ENCODE results near the gene SYNGAP1. TPM values are rescaled to one million over a fixed set of nuclear protein-coding genes. Genes with fewer than 3 reads are reported as not detected.
A peak's percentile ranks its signal among the peaks of the same experiment; 100 is the strongest.

SYNGAP1 gene
- total and polyA plus RNA-seq, 2 experiments from 2014 or later, result 13.9 to 45.0 TPM

DNA sequence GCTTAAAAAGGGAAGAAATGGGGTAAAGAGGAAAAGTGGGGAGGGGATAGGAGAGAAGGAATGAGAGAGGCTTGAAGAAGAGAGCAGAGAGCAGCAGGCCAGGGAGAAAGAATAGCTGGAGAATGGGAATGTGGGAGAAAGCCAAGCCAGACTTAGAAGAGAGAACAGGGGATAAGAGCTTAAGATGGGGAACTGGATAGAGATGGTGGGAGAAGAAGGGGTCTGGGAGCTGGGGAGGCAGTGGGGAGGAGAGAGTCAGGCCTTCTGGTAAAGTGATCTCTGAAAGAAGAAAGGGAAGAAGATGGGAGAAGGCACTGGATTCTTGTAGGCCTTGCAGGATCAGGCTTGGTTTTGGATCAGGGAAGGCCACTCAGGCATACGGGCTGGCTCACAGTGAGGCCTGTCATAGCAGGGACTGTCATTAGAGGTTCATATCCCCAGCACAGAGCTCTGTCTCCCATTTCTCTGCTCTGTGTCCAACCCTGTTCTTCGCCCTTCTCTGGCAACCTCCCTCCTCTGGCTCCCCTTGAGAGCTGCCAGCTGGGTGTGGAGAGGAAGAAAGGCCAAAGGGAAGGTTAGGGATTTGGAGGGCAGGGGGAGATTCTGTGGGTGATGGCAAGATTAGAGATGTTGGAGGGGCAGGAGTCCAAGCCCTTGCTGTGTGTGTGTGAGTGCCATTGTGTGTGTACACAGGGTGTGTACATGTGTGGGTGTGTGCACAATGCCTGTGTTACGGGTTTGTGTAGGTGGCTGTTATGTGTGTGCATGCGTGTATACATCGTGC lies 9.3 kb downstream of the SYNGAP1 start:
- Mint-ChIP-seq H3K27me3 (ENCODE audit: insufficient read depth, low read depth, poor library complexity) (peaks cover 30% of the 10 kb centered on the region), H3K9me3 (no peaks in the 10 kb centered on the region), H3K4me1 (peaks cover 70% of the 10 kb centered on the region), H3K4me3 (peak overlapping the region; percentile 80), H3K36me3 (ENCODE audit: low read depth) (peaks cover 26% of the 10 kb centered on the region), H3K27ac (peak overlapping the region; percentile 90)
- ATAC-seq, result no peak
- H3K36me3 ChIP-seq (ENCODE audit: insufficient read depth), result no peaks in the 10 kb centered on the region
- no peaks in the 10 kb centered on the region for H3K9me2 ChIP-seq (ENCODE audit: insufficient read depth)
- no peaks in the 10 kb centered on the region; the same call in 1 of the 2 replicates for H4K20me1 ChIP-seq (replicated peaks; ENCODE audit: insufficient read depth)
- H3K4me3 ChIP-seq, result peak overlapping the region; percentile 52; the same call in 1 of the 2 replicates
- DNase-seq (ENCODE audit: low spot score), result no peak
- H3K27me3 ChIP-seq (ENCODE audit: insufficient read depth), result no peaks in the 10 kb centered on the region
- no peak overlapping the region for H2AFZ ChIP-seq
- peaks cover 66% of the 10 kb centered on the region for H3K4me1 ChIP-seq (ENCODE audit: insufficient read depth)
- 0 out of 2 replicates have a peak, but pooled peaks have one; percentile 17 for TF ChIP-seq POLR2AphosphoS5 (IDR thresholded peaks at IDR 0.05; ENCODE audit: low read depth)
- no peak for TF ChIP-seq CREB1 (CRISPR knock-in tag; IDR thresholded peaks at IDR 0.05; ENCODE audit: low read depth)
- H3K27ac ChIP-seq (ENCODE audit: low read depth), result peak overlapping the region; percentile 33; the same call in 1 of the 2 replicates
- peak overlapping the region; percentile 79 for H3K4me2 ChIP-seq
- H3F3A ChIP-seq (replicated peaks; ENCODE audit: low read depth), result peaks cover 26% of the 10 kb centered on the region
- peaks cover 61% of the 10 kb centered on the region for H3K79me2 ChIP-seq (replicated peaks; ENCODE audit: insufficient read depth)

DNA sequence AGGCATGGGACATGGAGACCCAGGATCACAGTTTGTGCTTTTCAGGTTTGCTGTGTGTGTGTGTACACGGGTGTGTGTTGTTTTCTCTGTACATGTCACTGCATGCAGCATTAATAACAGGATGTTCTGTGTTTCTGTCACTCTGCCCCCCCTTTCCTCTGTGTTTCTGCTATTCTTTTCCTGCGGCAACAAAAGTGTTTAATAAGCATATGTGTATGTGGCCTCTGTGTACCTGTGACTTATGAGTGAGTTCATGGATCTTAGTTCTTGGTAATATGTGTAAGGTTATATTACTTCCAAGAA lies 9.8 kb downstream of the SYNGAP1 start:
- no peak overlapping the region for H2AFZ ChIP-seq
- peaks cover 67% of the 10 kb centered on the region for H3K4me1 Mint-ChIP-seq
- H3K27ac ChIP-seq (ENCODE audit: low read depth), result peak overlapping the region; percentile 100; the same call in 1 of the 2 replicates
- no peaks in the 10 kb centered on the region; the same call in 1 of the 2 replicates for H4K20me1 ChIP-seq (replicated peaks; ENCODE audit: insufficient read depth)
- H3K9me3 Mint-ChIP-seq, result no peaks in the 10 kb centered on the region
- H3K4me1 ChIP-seq (ENCODE audit: insufficient read depth), result peaks cover 65% of the 10 kb centered on the region
- peaks cover 62% of the 10 kb centered on the region for H3K79me2 ChIP-seq (replicated peaks; ENCODE audit: insufficient read depth)
- 0 out of 2 replicates have a peak, but pooled peaks cover under 1% of the 10 kb centered on the region for H3K36me3 ChIP-seq (ENCODE audit: insufficient read depth)
- peaks cover 26% of the 10 kb centered on the region for H3K36me3 Mint-ChIP-seq (ENCODE audit: low read depth)
- H3K9me2 ChIP-seq (ENCODE audit: insufficient read depth), result no peaks in the 10 kb centered on the region
- peaks cover 29% of the 10 kb centered on the region for H3K27me3 Mint-ChIP-seq (ENCODE audit: insufficient read depth, low read depth, poor library complexity)
- peak overlapping the region; percentile 90 for H3K27ac Mint-ChIP-seq
- peaks cover 26% of the 10 kb centered on the region for H3F3A ChIP-seq (replicated peaks; ENCODE audit: low read depth)
- peak overlapping the region; percentile 90 for H3K4me2 ChIP-seq
- H3K4me3 Mint-ChIP-seq, result peak overlapping the region; percentile 80
- DNase-seq (ENCODE audit: low spot score) (no peak), ATAC-seq (no peak)
- H3K4me3 ChIP-seq, result no peak overlapping the region; the same call in 1 of the 2 replicates
- H3K27me3 ChIP-seq (ENCODE audit: insufficient read depth), result no peaks in the 10 kb centered on the region
- TF ChIP-seq, protein P1, sequence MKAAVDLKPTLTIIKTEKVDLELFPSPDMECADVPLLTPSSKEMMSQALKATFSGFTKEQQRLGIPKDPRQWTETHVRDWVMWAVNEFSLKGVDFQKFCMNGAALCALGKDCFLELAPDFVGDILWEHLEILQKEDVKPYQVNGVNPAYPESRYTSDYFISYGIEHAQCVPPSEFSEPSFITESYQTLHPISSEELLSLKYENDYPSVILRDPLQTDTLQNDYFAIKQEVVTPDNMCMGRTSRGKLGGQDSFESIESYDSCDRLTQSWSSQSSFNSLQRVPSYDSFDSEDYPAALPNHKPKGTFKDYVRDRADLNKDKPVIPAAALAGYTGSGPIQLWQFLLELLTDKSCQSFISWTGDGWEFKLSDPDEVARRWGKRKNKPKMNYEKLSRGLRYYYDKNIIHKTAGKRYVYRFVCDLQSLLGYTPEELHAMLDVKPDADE (IDR thresholded peaks at IDR 0.05), result no peak
- TF ChIP-seq JUNB (IDR thresholded peaks at IDR 0.05; ENCODE audit: unreplicated experiment), result no peak
- TF ChIP-seq, protein P2, sequence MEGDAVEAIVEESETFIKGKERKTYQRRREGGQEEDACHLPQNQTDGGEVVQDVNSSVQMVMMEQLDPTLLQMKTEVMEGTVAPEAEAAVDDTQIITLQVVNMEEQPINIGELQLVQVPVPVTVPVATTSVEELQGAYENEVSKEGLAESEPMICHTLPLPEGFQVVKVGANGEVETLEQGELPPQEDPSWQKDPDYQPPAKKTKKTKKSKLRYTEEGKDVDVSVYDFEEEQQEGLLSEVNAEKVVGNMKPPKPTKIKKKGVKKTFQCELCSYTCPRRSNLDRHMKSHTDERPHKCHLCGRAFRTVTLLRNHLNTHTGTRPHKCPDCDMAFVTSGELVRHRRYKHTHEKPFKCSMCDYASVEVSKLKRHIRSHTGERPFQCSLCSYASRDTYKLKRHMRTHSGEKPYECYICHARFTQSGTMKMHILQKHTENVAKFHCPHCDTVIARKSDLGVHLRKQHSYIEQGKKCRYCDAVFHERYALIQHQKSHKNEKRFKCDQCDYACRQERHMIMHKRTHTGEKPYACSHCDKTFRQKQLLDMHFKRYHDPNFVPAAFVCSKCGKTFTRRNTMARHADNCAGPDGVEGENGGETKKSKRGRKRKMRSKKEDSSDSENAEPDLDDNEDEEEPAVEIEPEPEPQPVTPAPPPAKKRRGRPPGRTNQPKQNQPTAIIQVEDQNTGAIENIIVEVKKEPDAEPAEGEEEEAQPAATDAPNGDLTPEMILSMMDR (conservative IDR thresholded peaks at IDR 0.05; ENCODE audit: low read depth in 2 of 2), result no peak
- TF ChIP-seq, protein P3, sequence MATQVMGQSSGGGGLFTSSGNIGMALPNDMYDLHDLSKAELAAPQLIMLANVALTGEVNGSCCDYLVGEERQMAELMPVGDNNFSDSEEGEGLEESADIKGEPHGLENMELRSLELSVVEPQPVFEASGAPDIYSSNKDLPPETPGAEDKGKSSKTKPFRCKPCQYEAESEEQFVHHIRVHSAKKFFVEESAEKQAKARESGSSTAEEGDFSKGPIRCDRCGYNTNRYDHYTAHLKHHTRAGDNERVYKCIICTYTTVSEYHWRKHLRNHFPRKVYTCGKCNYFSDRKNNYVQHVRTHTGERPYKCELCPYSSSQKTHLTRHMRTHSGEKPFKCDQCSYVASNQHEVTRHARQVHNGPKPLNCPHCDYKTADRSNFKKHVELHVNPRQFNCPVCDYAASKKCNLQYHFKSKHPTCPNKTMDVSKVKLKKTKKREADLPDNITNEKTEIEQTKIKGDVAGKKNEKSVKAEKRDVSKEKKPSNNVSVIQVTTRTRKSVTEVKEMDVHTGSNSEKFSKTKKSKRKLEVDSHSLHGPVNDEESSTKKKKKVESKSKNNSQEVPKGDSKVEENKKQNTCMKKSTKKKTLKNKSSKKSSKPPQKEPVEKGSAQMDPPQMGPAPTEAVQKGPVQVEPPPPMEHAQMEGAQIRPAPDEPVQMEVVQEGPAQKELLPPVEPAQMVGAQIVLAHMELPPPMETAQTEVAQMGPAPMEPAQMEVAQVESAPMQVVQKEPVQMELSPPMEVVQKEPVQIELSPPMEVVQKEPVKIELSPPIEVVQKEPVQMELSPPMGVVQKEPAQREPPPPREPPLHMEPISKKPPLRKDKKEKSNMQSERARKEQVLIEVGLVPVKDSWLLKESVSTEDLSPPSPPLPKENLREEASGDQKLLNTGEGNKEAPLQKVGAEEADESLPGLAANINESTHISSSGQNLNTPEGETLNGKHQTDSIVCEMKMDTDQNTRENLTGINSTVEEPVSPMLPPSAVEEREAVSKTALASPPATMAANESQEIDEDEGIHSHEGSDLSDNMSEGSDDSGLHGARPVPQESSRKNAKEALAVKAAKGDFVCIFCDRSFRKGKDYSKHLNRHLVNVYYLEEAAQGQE (IDR thresholded peaks at IDR 0.05; ENCODE audit: unreplicated experiment), result no peak
- TF ChIP-seq ZNF114 (CRISPR knock-in tag; IDR thresholded peaks at IDR 0.05), result no peak
- TF ChIP-seq, protein P4, sequence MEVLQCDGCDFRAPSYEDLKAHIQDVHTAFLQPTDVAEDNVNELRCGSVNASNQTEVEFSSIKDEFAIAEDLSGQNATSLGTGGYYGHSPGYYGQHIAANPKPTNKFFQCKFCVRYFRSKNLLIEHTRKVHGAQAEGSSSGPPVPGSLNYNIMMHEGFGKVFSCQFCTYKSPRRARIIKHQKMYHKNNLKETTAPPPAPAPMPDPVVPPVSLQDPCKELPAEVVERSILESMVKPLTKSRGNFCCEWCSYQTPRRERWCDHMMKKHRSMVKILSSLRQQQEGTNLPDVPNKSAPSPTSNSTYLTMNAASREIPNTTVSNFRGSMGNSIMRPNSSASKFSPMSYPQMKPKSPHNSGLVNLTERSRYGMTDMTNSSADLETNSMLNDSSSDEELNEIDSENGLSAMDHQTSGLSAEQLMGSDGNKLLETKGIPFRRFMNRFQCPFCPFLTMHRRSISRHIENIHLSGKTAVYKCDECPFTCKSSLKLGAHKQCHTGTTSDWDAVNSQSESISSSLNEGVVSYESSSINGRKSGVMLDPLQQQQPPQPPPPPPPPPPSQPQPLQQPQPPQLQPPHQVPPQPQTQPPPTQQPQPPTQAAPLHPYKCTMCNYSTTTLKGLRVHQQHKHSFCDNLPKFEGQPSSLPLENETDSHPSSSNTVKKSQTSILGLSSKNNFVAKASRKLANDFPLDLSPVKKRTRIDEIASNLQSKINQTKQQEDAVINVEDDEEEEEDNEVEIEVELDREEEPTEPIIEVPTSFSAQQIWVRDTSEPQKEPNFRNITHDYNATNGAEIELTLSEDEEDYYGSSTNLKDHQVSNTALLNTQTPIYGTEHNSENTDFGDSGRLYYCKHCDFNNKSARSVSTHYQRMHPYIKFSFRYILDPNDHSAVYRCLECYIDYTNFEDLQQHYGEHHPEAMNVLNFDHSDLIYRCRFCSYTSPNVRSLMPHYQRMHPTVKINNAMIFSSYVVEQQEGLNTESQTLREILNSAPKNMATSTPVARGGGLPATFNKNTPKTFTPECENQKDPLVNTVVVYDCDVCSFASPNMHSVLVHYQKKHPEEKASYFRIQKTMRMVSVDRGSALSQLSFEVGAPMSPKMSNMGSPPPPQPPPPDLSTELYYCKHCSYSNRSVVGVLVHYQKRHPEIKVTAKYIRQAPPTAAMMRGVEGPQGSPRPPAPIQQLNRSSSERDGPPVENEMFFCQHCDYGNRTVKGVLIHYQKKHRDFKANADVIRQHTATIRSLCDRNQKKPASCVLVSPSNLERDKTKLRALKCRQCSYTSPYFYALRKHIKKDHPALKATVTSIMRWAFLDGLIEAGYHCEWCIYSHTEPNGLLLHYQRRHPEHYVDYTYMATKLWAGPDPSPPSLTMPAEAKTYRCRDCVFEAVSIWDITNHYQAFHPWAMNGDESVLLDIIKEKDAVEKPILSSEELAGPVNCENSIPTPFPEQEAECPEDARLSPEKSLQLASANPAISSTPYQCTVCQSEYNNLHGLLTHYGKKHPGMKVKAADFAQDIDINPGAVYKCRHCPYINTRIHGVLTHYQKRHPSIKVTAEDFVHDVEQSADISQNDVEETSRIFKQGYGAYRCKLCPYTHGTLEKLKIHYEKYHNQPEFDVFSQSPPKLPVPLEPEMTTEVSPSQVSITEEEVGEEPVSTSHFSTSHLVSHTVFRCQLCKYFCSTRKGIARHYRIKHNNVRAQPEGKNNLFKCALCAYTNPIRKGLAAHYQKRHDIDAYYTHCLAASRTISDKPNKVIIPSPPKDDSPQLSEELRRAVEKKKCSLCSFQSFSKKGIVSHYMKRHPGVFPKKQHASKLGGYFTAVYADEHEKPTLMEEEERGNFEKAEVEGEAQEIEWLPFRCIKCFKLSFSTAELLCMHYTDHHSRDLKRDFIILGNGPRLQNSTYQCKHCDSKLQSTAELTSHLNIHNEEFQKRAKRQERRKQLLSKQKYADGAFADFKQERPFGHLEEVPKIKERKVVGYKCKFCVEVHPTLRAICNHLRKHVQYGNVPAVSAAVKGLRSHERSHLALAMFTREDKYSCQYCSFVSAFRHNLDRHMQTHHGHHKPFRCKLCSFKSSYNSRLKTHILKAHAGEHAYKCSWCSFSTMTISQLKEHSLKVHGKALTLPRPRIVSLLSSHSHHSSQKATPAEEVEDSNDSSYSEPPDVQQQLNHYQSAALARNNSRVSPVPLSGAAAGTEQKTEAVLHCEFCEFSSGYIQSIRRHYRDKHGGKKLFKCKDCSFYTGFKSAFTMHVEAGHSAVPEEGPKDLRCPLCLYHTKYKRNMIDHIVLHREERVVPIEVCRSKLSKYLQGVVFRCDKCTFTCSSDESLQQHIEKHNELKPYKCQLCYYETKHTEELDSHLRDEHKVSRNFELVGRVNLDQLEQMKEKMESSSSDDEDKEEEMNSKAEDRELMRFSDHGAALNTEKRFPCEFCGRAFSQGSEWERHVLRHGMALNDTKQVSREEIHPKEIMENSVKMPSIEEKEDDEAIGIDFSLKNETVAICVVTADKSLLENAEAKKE (CRISPR knock-in tag; IDR thresholded peaks at IDR 0.05), result no peak

Measured in GM23338 (cell line).